HepG2 (cell line): Measurements from ENCODE around the gene FBXO2. TPM values are rescaled to one million over a fixed set of nuclear protein-coding genes. Genes with fewer than 3 reads are reported as not detected.

ENCODE experiments used
- ATAC-seq: fragments of 200-7000 bp; cut with Tn5 transposase; 3 replicates; pipeline ENCODE4 v1.9.1; 2020; ENCODE audit warnings: mild to moderate bottlenecking, moderate library complexity
- BruUV-seq: library from RNA; stranded (reverse); fragments of 400-500 nt; replicated peaks from 2 replicates; lab custom pipeline; 2021; lab: Mats Ljungman, UMichigan
- CTCF ChIA-PET: fragments of 300-600 bp; formaldehyde crosslinking; extraction: SDS; loops from one replicate; lab custom pipeline; 2021; ENCODE audit warnings: low total read pairs, inconsistent platforms, low intra/inter-chr PET ratio; lab: Yijun Ruan, JAX
- POLR2A ChIA-PET: fragments of 350-600 bp; sonication (Branson Sonifier 250); formaldehyde crosslinking; loops from one replicate; lab custom pipeline; 2020; ENCODE audit warnings: antibody characterized with exemption, inconsistent platforms; lab: Yijun Ruan, JAX
- DNase-seq: peaks from one replicate; pipeline ENCODE4 v3.0.0-alpha.2; 2015; ENCODE audit warnings: low spot score
- FAIRE-seq: peaks from 3 replicates; lab custom pipeline; 2011; peaks lifted over from hg19 to GRCh38; lab: Jason Lieb, UNC
- H2AFZ ChIP-seq: one replicate; pipeline ENCODE4 v1.6.1; 2011; ENCODE audit warnings: low read length, inconsistent platforms
- H3K27ac ChIP-seq: fragments of 300-600 bp; 3 replicates; pipeline ENCODE4 v1.8.0; 2011; ENCODE audit warnings: mixed run types, mild to moderate bottlenecking, mixed read lengths, low read length, inconsistent platforms; ENCODE audit not compliant: insufficient read depth; ENCODE audit errors: extremely low read length
- H3K27me3 ChIP-seq, 2 experiments: fragments of 200-600 bp in 1 of 2; 2 replicates in 1 of 2; 3 replicates in 1 of 2; pipeline versions ENCODE4 v1.6.0 to v1.8.0; 2011; ENCODE audit warnings: low read length in 2 of 2, mild to moderate bottlenecking in 2 of 2, moderate library complexity in 2 of 2, inconsistent platforms in 1 of 2; ENCODE audit not compliant: insufficient read depth in 2 of 2, control insufficient read depth in 1 of 2
- H3K36me3 ChIP-seq, 2 experiments: fragments of 200-600 bp in 1 of 2; replicated peaks in 1 of 2; 2 replicates in 1 of 2; 3 replicates in 1 of 2; pipeline versions ENCODE4 v1.5.1 to v1.8.0; 2011; ENCODE audit warnings: low read length in 2 of 2, inconsistent platforms in 1 of 2; ENCODE audit not compliant: insufficient read depth in 2 of 2, control insufficient read depth in 1 of 2
- H3K4me1 ChIP-seq: 2 replicates; pipeline ENCODE4 v1.5.1; 2012; ENCODE audit warnings: low read length, inconsistent platforms; ENCODE audit not compliant: insufficient read depth
- H3K4me2 ChIP-seq: 2 replicates; pipeline ENCODE4 v1.6.0; 2011; ENCODE audit warnings: low read depth, low read length, inconsistent platforms
- H3K4me3 ChIP-seq, 3 experiments: fragments of 200-600 bp in 1 of 3; sonication (generic), shearing (Covaris generic) in 1 of 3; replicated peaks in 1 of 3; 2 replicates each; pipeline ENCODE4 v1.5.1; 2011 to 2016; ENCODE audit warnings: low read length in 3 of 3, inconsistent platforms in 2 of 3, low read depth in 2 of 3, mild to moderate bottlenecking in 2 of 3, control low read depth in 1 of 3, mixed read lengths in 1 of 3; ENCODE audit not compliant: insufficient read depth in 1 of 3
- H3K79me2 ChIP-seq: one replicate; pipeline ENCODE4 v1.6.1; 2011; ENCODE audit warnings: low read length, inconsistent platforms; ENCODE audit not compliant: insufficient read depth
- H3K9ac ChIP-seq: 2 replicates; pipeline ENCODE4 v1.6.0; 2011; ENCODE audit warnings: mild to moderate bottlenecking, low read depth, low read length, inconsistent platforms; ENCODE audit not compliant: insufficient read depth
- H3K9me3 ChIP-seq: 2 replicates; pipeline ENCODE4 v1.5.1; 2012; ENCODE audit warnings: mild to moderate bottlenecking, low read length
- H4K20me1 ChIP-seq: 2 replicates; pipeline ENCODE4 v1.6.0; 2011; ENCODE audit warnings: inconsistent platforms, mild to moderate bottlenecking, low read length, moderate library complexity; ENCODE audit not compliant: insufficient read depth
- IRF2 ChIP-seq: IDR thresholded peaks from 2 replicates; pipeline ENCODE4 v1.6.1; 2018; ENCODE audit warnings: missing genetic modification reagents, missing compliant biosample characterization
- ZNF160 ChIP-seq: sonication (generic); formaldehyde crosslinking; IDR thresholded peaks from 2 replicates; pipeline ENCODE4 v1.8.0; 2022; ENCODE audit warnings: mild to moderate bottlenecking, inconsistent platforms, missing genetic modification reagents
- ZNF251 ChIP-seq: sonication (generic); formaldehyde crosslinking; IDR thresholded peaks from 2 replicates; pipeline ENCODE4 v1.9.0; 2021; ENCODE audit warnings: mild to moderate bottlenecking, missing genetic modification reagents
- WGBS: methylation state at CpG from one replicate; pipeline ENCODE4 v1.1.6; 2017; ENCODE audit warnings: low lambda C conversion rate; 5-methylcytosine and 5-hydroxymethylcytosine counted together
- in situ Hi-C: cut with HindIII; loops from 2 replicates; pipeline ENCODE4 v1.10.0; 2017; ENCODE audit warnings: low pct_unique_long_range_greater_than_20kb; ENCODE audit not compliant: extremely low pct_ligation_motif_present
- intact Hi-C: fragments of 100-400 bp; cut with micrococcal nuclease; formaldehyde crosslinking; loops from one replicate; pipeline ENCODE4 v1.10.0; 2022; ENCODE audit not compliant: unreplicated experiment
- polyA plus RNA-seq, 8 experiments: library from polyadenylated mRNA; depleted of rRNA in 3 of 8; stranded (reverse) in 7 of 8; unstranded in 1 of 8; fragments of >200 nt; fragmentation: Illumina TruSeq in 4 of 8; extraction: Trizol in 4 of 8; gene quantifications; 2 replicates each; pipeline versions ENCODE4 v1.2.1 to v1.2.3, GENCODE V29; 2011 to 2016; ENCODE audit warnings: low read depth in 4 of 8, missing spikeins in 1 of 8, mixed read lengths in 1 of 8; ENCODE audit not compliant: insufficient read depth in 1 of 8
- total RNA-seq, 5 experiments: library from RNA; depleted of rRNA; stranded (reverse); fragments of >200 nt; fragmentation: Illumina TruSeq; extraction: Trizol; gene quantifications; 2 replicates each; pipeline ENCODE4 v1.2.3, GENCODE V29; 2016; ENCODE audit warnings: low read depth in 1 of 5
- TF ChIP-seq, protein P1 (sequence below): sonication (generic); formaldehyde crosslinking; conservative IDR thresholded peaks from 2 replicates; pipeline ENCODE4 v1.4.0; 2020; ENCODE audit warnings: missing genetic modification reagents
- TF ChIP-seq, protein P2 (sequence below): sonication (generic); formaldehyde crosslinking; IDR thresholded peaks from 2 replicates; pipeline ENCODE4 v1.4.0; 2020; ENCODE audit warnings: missing genetic modification reagents
- TF ChIP-seq, protein P3 (sequence below): sonication (generic); formaldehyde crosslinking; IDR thresholded peaks from 2 replicates; pipeline ENCODE4 v1.5.0; 2020; ENCODE audit warnings: missing genetic modification reagents, mild to moderate bottlenecking, borderline replicate concordance
- TF ChIP-seq, protein P4 (sequence below): IDR thresholded peaks from 2 replicates; pipeline ENCODE4 v1.6.1; 2016; ENCODE audit warnings: missing compliant biosample characterization, missing genetic modification reagents, borderline replicate concordance
- TF ChIP-seq, protein P5 (sequence below): sonication (generic); formaldehyde crosslinking; IDR thresholded peaks from 2 replicates; pipeline ENCODE4 v1.5.1; 2020; ENCODE audit warnings: missing genetic modification reagents, mild to moderate bottlenecking, borderline replicate concordance
- TF ChIP-seq, protein P6 (sequence below): sonication (generic); formaldehyde crosslinking; IDR thresholded peaks from 2 replicates; pipeline ENCODE4 v1.4.0; 2020; ENCODE audit warnings: missing genetic modification reagents

The FBXO2 gene
- total and polyA plus RNA-seq, 2 of the 13 experiments (the other 11 are each of a cell fraction or from before 2014, with no cell fraction given) = 79.3 to 112 TPM

DNA sequence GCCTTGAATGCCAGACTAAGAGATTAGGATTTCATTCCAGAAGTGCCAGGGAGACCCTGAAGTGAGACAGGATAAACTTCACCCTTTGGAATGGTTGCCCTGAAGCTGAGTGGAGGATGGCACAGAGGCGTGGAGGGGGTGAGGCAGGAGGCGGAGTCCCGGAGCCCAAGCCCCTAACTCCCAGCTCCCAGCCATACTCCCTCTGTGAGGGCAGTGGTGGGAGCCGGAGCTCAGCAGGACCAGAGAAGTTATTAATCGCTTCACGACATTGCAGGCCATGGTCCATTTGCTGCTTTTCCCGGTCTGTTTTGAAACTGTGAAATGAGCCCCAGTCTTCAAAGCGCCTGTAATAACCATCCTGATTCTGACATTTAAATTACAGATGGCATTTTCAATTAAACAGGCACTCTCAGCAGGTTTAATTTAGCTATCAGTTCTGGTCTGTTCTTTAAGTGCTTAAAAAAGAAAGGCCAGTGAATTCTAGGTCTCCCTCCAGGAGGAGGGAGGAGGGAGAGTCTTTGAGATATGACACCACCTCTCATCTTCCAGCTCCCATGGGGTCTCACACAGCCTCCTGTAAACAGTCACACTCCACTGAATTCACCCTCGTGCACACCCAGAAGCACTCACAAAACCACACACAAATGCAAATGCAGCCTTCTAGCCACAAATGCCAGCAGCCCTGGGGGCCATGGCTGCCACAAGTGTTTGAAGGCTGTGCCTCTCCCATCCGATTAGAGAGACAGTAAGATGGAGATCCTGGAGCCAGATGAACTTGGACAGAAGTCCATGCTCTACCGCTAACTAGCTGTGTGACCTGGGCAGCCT, 19.6 kb downstream of the FBXO2 start:
- Histone ChIP-seq H3K4me1 (no peaks in the 10 kb centered on the region), H3K27me3 (peaks cover 0 to 24% of the 10 kb centered on the region in 2 experiments; a peak in 2 of 5 replicates), H3K9me3 (no peaks in the 10 kb centered on the region), H3K79me2 (no peaks in the 10 kb centered on the region), H3K36me3 (no peaks in the 10 kb centered on the region), H3K4me2 (no peak overlapping the region), H3K4me3 (no peak overlapping the region), H2AFZ (no peak overlapping the region), H4K20me1 (peaks cover 9% of the 10 kb centered on the region; the same call in 1 of the 2 replicates), H3K27ac (no peak overlapping the region), H3K9ac (no peak overlapping the region)
- in situ Hi-C loops (loop anchor here (5.0 to 25.0 kb wide), 2 partner anchors 157 to 597 kb away; partner anchors contain the start of genes DISP3 and MASP2), intact Hi-C loops (no loop called here)
- no TSS peak for BruUV-seq
- DNase-seq (no peak), FAIRE-seq (no peak), ATAC-seq (no peak)
- 17% methylated on average over 6 of the region's 11 CpGs for WGBS
- ChIA-PET POLR2A (no interaction called here), CTCF (no interaction called here)
- TF ChIP-seq, protein P1, sequence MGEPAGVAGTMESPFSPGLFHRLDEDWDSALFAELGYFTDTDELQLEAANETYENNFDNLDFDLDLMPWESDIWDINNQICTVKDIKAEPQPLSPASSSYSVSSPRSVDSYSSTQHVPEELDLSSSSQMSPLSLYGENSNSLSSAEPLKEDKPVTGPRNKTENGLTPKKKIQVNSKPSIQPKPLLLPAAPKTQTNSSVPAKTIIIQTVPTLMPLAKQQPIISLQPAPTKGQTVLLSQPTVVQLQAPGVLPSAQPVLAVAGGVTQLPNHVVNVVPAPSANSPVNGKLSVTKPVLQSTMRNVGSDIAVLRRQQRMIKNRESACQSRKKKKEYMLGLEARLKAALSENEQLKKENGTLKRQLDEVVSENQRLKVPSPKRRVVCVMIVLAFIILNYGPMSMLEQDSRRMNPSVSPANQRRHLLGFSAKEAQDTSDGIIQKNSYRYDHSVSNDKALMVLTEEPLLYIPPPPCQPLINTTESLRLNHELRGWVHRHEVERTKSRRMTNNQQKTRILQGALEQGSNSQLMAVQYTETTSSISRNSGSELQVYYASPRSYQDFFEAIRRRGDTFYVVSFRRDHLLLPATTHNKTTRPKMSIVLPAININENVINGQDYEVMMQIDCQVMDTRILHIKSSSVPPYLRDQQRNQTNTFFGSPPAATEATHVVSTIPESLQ (CRISPR knock-in tag) = no peak
- TF ChIP-seq IRF2 (CRISPR knock-in tag) = no peak
- no peak for TF ChIP-seq ZNF251 (CRISPR knock-in tag)
- TF ChIP-seq, protein P2, sequence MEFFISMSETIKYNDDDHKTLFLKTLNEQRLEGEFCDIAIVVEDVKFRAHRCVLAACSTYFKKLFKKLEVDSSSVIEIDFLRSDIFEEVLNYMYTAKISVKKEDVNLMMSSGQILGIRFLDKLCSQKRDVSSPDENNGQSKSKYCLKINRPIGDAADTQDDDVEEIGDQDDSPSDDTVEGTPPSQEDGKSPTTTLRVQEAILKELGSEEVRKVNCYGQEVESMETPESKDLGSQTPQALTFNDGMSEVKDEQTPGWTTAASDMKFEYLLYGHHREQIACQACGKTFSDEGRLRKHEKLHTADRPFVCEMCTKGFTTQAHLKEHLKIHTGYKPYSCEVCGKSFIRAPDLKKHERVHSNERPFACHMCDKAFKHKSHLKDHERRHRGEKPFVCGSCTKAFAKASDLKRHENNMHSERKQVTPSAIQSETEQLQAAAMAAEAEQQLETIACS (CRISPR knock-in tag) = no peak
- no peak for TF ChIP-seq ZNF160 (CRISPR knock-in tag)
- TF ChIP-seq, protein P3, sequence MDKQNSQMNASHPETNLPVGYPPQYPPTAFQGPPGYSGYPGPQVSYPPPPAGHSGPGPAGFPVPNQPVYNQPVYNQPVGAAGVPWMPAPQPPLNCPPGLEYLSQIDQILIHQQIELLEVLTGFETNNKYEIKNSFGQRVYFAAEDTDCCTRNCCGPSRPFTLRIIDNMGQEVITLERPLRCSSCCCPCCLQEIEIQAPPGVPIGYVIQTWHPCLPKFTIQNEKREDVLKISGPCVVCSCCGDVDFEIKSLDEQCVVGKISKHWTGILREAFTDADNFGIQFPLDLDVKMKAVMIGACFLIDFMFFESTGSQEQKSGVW (CRISPR knock-in tag) = no peak
- TF ChIP-seq, protein P4, sequence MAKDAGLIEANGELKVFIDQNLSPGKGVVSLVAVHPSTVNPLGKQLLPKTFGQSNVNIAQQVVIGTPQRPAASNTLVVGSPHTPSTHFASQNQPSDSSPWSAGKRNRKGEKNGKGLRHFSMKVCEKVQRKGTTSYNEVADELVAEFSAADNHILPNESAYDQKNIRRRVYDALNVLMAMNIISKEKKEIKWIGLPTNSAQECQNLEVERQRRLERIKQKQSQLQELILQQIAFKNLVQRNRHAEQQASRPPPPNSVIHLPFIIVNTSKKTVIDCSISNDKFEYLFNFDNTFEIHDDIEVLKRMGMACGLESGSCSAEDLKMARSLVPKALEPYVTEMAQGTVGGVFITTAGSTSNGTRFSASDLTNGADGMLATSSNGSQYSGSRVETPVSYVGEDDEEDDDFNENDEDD (CRISPR knock-in tag) = no peak
- TF ChIP-seq, protein P5, sequence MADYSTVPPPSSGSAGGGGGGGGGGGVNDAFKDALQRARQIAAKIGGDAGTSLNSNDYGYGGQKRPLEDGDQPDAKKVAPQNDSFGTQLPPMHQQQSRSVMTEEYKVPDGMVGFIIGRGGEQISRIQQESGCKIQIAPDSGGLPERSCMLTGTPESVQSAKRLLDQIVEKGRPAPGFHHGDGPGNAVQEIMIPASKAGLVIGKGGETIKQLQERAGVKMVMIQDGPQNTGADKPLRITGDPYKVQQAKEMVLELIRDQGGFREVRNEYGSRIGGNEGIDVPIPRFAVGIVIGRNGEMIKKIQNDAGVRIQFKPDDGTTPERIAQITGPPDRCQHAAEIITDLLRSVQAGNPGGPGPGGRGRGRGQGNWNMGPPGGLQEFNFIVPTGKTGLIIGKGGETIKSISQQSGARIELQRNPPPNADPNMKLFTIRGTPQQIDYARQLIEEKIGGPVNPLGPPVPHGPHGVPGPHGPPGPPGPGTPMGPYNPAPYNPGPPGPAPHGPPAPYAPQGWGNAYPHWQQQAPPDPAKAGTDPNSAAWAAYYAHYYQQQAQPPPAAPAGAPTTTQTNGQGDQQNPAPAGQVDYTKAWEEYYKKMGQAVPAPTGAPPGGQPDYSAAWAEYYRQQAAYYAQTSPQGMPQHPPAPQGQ (CRISPR knock-in tag) = no peak
- TF ChIP-seq, protein P6, sequence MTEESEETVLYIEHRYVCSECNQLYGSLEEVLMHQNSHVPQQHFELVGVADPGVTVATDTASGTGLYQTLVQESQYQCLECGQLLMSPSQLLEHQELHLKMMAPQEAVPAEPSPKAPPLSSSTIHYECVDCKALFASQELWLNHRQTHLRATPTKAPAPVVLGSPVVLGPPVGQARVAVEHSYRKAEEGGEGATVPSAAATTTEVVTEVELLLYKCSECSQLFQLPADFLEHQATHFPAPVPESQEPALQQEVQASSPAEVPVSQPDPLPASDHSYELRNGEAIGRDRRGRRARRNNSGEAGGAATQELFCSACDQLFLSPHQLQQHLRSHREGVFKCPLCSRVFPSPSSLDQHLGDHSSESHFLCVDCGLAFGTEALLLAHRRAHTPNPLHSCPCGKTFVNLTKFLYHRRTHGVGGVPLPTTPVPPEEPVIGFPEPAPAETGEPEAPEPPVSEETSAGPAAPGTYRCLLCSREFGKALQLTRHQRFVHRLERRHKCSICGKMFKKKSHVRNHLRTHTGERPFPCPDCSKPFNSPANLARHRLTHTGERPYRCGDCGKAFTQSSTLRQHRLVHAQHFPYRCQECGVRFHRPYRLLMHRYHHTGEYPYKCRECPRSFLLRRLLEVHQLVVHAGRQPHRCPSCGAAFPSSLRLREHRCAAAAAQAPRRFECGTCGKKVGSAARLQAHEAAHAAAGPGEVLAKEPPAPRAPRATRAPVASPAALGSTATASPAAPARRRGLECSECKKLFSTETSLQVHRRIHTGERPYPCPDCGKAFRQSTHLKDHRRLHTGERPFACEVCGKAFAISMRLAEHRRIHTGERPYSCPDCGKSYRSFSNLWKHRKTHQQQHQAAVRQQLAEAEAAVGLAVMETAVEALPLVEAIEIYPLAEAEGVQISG (CRISPR knock-in tag) = no peak
